K562 (cell line): Measurements from ENCODE around the gene EPOP. TPM values are rescaled to one million over a fixed set of nuclear protein-coding genes. Genes with fewer than 3 reads are reported as not detected.

Experiments used
- ATAC-seq: fragments of 200-7000 bp; cut with Tn5 transposase; 3 replicates; pipeline ENCODE4 v1.9.1; 2020; ENCODE audit warnings: moderate library complexity
- BruUV-seq: library from RNA; stranded (reverse); fragments of 400-500 nt; replicated peaks from 2 replicates; lab custom pipeline; 2021; lab: Mats Ljungman, UMichigan
- CTCF ChIA-PET: fragments of 300-600 bp; formaldehyde crosslinking; extraction: SDS; loops from one replicate; lab custom pipeline; 2021; ENCODE audit warnings: low intra/inter-chr PET ratio; lab: Yijun Ruan, JAX
- POLR2A ChIA-PET: fragments of 300-600, 350-650 bp; sonication (Branson Sonifier 250); formaldehyde crosslinking; extraction: SDS; loops from one replicate; lab custom pipeline; 2021; ENCODE audit warnings: antibody characterized with exemption, inconsistent platforms; lab: Yijun Ruan, JAX
- DNase-seq, 4 experiments: peaks; one replicate each; pipeline versions ENCODE4 v3.0.0 to v3.0.0-alpha.2; 2011 to 2018; ENCODE audit warnings: low spot score in 3 of 4, mixed read lengths in 3 of 4; ENCODE audit errors: extremely low read depth in 1 of 4
- FAIRE-seq: peaks from 2 replicates; lab custom pipeline; 2011; peaks lifted over from hg19 to GRCh38; lab: Jason Lieb, UNC
- H2AFZ ChIP-seq: 2 replicates; pipeline ENCODE4 v1.6.0; 2011; ENCODE audit warnings: low read depth, low read length, control low read depth, inconsistent platforms
- H3K27ac ChIP-seq: fragments of 200-600 bp; 3 replicates; pipeline ENCODE4 v1.8.0; 2011; ENCODE audit warnings: low read depth, mild to moderate bottlenecking, control low read depth, inconsistent platforms, low read length, moderate library complexity, mixed read lengths; ENCODE audit errors: extremely low read depth
- H3K27me3 ChIP-seq, 2 experiments: fragments of 300-600 bp in 1 of 2; 2 replicates in 1 of 2; 3 replicates in 1 of 2; pipeline versions ENCODE4 v1.6.0 to v1.8.0; 2011; ENCODE audit warnings: inconsistent platforms in 2 of 2, low read length in 2 of 2, mild to moderate bottlenecking in 1 of 2, mixed read lengths in 1 of 2, moderate library complexity in 1 of 2; ENCODE audit not compliant: control insufficient read depth in 2 of 2, insufficient read depth in 2 of 2
- H3K36me3 ChIP-seq: fragments of 300-600 bp; 3 replicates; pipeline ENCODE4 v1.8.0; 2011; ENCODE audit warnings: mild to moderate bottlenecking, low read length, inconsistent platforms; ENCODE audit not compliant: control insufficient read depth, insufficient read depth
- H3K4me1 ChIP-seq, 2 experiments: fragments of 200-600 bp in 1 of 2; replicated peaks in 1 of 2; 2 replicates in 1 of 2; 3 replicates in 1 of 2; pipeline versions ENCODE4 v1.5.1 to v1.8.0; 2011; ENCODE audit warnings: inconsistent platforms in 2 of 2, low read length in 2 of 2, mild to moderate bottlenecking in 1 of 2, mixed read lengths in 1 of 2, moderate library complexity in 1 of 2; ENCODE audit not compliant: control insufficient read depth in 2 of 2, insufficient read depth in 2 of 2
- H3K4me2 ChIP-seq: 2 replicates; pipeline ENCODE4 v1.6.1; 2011; ENCODE audit warnings: low read length, control low read depth, inconsistent platforms, mixed read lengths; ENCODE audit not compliant: insufficient read depth
- H3K4me3 ChIP-seq: fragments of 200-600 bp; sonication (generic), shearing (Covaris generic); 2 replicates; pipeline ENCODE4 v1.5.1; 2016; ENCODE audit warnings: control low read depth, inconsistent platforms
- H3K79me2 ChIP-seq: fragments of 200-600 bp; 3 replicates; pipeline ENCODE4 v1.8.0; 2011; ENCODE audit warnings: low read length, inconsistent platforms; ENCODE audit not compliant: control insufficient read depth, insufficient read depth
- H3K9ac ChIP-seq, 2 experiments: 2 replicates each; pipeline versions ENCODE4 v1.6.0 to v1.6.1; 2011; ENCODE audit warnings: low read depth in 2 of 2, low read length in 2 of 2, control low read depth in 1 of 2, inconsistent platforms in 1 of 2, mild to moderate bottlenecking in 1 of 2, mixed read lengths in 1 of 2; ENCODE audit not compliant: insufficient read depth in 1 of 2
- H3K9me1 ChIP-seq: one replicate; pipeline ENCODE4 v1.6.0; 2011; ENCODE audit warnings: inconsistent platforms, mild to moderate bottlenecking, low read length, moderate library complexity; ENCODE audit not compliant: control insufficient read depth, insufficient read depth
- H3K9me3 ChIP-seq: replicated peaks from 2 replicates; pipeline ENCODE4 v1.5.1; 2011; ENCODE audit warnings: low read depth, low read length, inconsistent platforms; ENCODE audit not compliant: control insufficient read depth, insufficient read depth
- H4K20me1 ChIP-seq: replicated peaks from 2 replicates; pipeline ENCODE4 v1.6.1; 2011; ENCODE audit warnings: low read length, inconsistent platforms, mixed read lengths; ENCODE audit not compliant: control insufficient read depth, insufficient read depth
- BACH1 ChIP-seq: fragments of 200-800 bp; sonication (Bioruptor generic); IDR thresholded peaks from 2 replicates; pipeline ENCODE4 v1.6.1; 2016; ENCODE audit warnings: missing genetic modification characterization, missing compliant biosample characterization
- C11orf30 ChIP-seq: fragments of 450-650 bp; IDR thresholded peaks from 2 replicates; pipeline ENCODE4 v1.6.1; 2016; ENCODE audit warnings: low read depth, mild to moderate bottlenecking
- DMBX1 ChIP-seq: fragments of 250-450 bp; sonication (Bioruptor Pico); IDR thresholded peaks from 2 replicates; pipeline ENCODE4 v1.8.0; 2022; ENCODE audit warnings: inconsistent platforms, mild to moderate bottlenecking, moderate library complexity, borderline replicate concordance
- ESRRA ChIP-seq: fragments of 450-650 bp; IDR thresholded peaks from 2 replicates; pipeline ENCODE4 v1.6.1; 2014; ENCODE audit warnings: low read depth, mild to moderate bottlenecking, moderate library complexity, borderline replicate concordance
- FOXJ2 ChIP-seq: fragments of 200-800 bp; sonication (Bioruptor generic); IDR thresholded peaks from 2 replicates; pipeline ENCODE4 v1.6.1; 2016; ENCODE audit warnings: missing genetic modification characterization, missing compliant biosample characterization
- FOXJ3 ChIP-seq: sonication (generic); formaldehyde crosslinking; IDR thresholded peaks from 2 replicates; pipeline ENCODE4 v1.4.0; 2020; ENCODE audit warnings: mild to moderate bottlenecking, missing genetic modification reagents
- HDAC3 ChIP-seq: fragments of 450-650 bp; IDR thresholded peaks from 2 replicates; pipeline ENCODE4 v1.6.1; 2018; ENCODE audit warnings: borderline replicate concordance, mild to moderate bottlenecking, moderate library complexity; ENCODE audit not compliant: partially characterized antibody
- HSF4 ChIP-seq: fragments of 250-450 bp; sonication (Bioruptor Pico); IDR thresholded peaks from 2 replicates; pipeline ENCODE4 v2.1.2; 2022; ENCODE audit warnings: mild to moderate bottlenecking, moderate library complexity, borderline replicate concordance
- IRF2 ChIP-seq: sonication (generic); formaldehyde crosslinking; IDR thresholded peaks from 2 replicates; pipeline ENCODE4 v1.8.1; 2022; ENCODE audit warnings: mild to moderate bottlenecking, missing genetic modification reagents
- LCOR ChIP-seq: sonication (generic); formaldehyde crosslinking; IDR thresholded peaks from 2 replicates; pipeline ENCODE4 v1.8.0; 2022; ENCODE audit warnings: mild to moderate bottlenecking, missing genetic modification reagents
- PML ChIP-seq: IDR thresholded peaks from 2 replicates; pipeline ENCODE4 v1.6.1; 2012; ENCODE audit warnings: low read length, inconsistent platforms
- RAD51 ChIP-seq: fragments of 450-650 bp; IDR thresholded peaks from 2 replicates; pipeline ENCODE4 v1.7.1; 2016; ENCODE audit warnings: low read depth, mild to moderate bottlenecking, borderline replicate concordance
- ZNF445 ChIP-seq: fragments of 250-450 bp; sonication (Bioruptor Pico); IDR thresholded peaks from 2 replicates; pipeline ENCODE4 v1.4.0; 2020; ENCODE audit warnings: low read depth, mild to moderate bottlenecking, moderate library complexity
- WGBS: fragments of 100-300 bp; shearing (Covaris generic); methylation state at CpG from one replicate; pipeline ENCODE4 v1.1.6; 2016; ENCODE audit warnings: low coverage, mixed read lengths; ENCODE audit not compliant: insufficient coverage; ENCODE audit errors: missing lambda C conversion rate; 5-methylcytosine and 5-hydroxymethylcytosine counted together
- in situ Hi-C: fragments of 300-500 bp; cut with MboI; formaldehyde crosslinking; loops from 4 replicates; pipeline ENCODE4 v1.15.0; 2018; ENCODE audit warnings: inconsistent platforms, mixed read lengths
- intact Hi-C: fragments of 100-400 bp; cut with micrococcal nuclease; formaldehyde crosslinking; loops from 2 replicates; pipeline ENCODE4 v1.14.2; 2022
- polyA plus RNA-seq, 8 experiments: library from polyadenylated mRNA; depleted of rRNA in 4 of 8; stranded (reverse) in 5 of 8; unstranded in 3 of 8; fragments of >200 nt; fragmentation: Nextera tagmentation in 2 of 8; fragmentation: Illumina TruSeq in 1 of 8; extraction: Ambion mirVana in 2 of 8; extraction: Trizol in 1 of 8; gene quantifications; 2 replicates each; pipeline versions ENCODE4 v1.2.1 to v1.2.3, GENCODE V29; 2011 to 2014; ENCODE audit warnings: inconsistent platforms in 1 of 8, missing spikeins in 1 of 8
- total RNA-seq, 7 experiments: library from RNA; depleted of rRNA in 6 of 7; stranded (reverse); fragments of >200 nt in 6 of 7; fragmentation: Illumina TruSeq in 2 of 7; extraction: Trizol in 2 of 7; gene quantifications; 2 replicates each; pipeline versions ENCODE4 v1.2.1 to v1.2.3, GENCODE V29; 2011 to 2021; ENCODE audit warnings: low replicate concordance in 1 of 7
- TF ChIP-seq, protein P1 (sequence below): fragments of 450-650 bp; formaldehyde crosslinking; IDR thresholded peaks from 2 replicates; pipeline ENCODE4 v1.4.0; 2020; ENCODE audit warnings: mild to moderate bottlenecking, moderate library complexity
- TF ChIP-seq, protein P2 (sequence below): sonication (generic); formaldehyde crosslinking; IDR thresholded peaks from 2 replicates; pipeline ENCODE4 v1.8.0; 2023; ENCODE audit warnings: missing genetic modification reagents, mild to moderate bottlenecking, borderline replicate concordance

EPOP gene
- total and polyA plus RNA-seq, 9 of the 15 experiments (the other 6 are each of a cell fraction or from before 2014, with no cell fraction given) = 0.41 to 10.6 (median 4.6) TPM

DNA sequence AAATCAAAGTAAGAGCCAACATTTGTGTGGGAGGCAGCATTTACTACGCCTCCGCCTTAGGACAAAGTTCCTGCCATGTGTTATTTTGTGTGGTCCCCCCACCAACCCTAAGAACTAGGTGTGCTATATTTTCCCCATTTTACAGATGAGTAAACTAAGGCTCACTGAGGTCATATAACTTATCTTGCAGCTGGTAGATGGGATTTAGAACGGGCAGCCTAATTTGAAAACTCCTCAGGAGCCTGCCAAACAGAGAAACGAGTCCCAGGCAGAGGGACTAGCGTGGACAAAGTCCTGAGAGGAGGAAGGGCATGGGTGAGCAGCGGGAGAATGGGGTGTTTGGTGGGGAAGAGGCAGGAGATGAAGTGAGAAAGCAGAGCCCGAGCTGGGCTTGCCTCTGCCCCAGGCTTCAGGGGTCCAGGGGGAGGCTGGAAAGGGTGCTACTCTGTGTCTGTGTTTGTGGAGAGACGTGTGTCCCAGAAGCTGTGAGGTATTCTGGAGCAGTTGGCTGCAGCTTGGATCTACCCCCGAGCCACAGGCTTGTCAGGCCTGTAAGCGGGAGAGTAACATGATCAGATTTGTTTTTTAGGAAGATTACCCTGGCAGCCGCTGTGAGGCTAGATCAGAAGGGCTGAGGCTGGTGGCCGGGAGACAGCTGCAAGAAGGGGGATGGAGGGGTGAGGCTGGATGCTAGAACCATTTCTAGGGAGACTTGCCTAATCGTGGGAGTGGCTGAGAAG is 35.3 kb upstream of the EPOP start:
- Histone ChIP-seq H3K27me3 (no peaks in the 10 kb centered on the region), H3K27ac (no peak overlapping the region), H3K36me3 (peaks cover 70% of the 10 kb centered on the region; the same call in 2 of the 3 replicates), H3K79me2 (peaks cover 27% of the 10 kb centered on the region), H3K4me3 (no peak overlapping the region), H4K20me1 (peaks cover 8% of the 10 kb centered on the region; the same call in 1 of the 2 replicates), H2AFZ (no peak overlapping the region), H3K9ac (peak overlapping the region in 1 of 2 experiments; percentile 75; a peak in 2 of 4 replicates), H3K4me2 (no peak overlapping the region), H3K9me1 (peaks cover 4% of the 10 kb centered on the region), H3K4me1 (peaks cover 35 to 58% of the 10 kb centered on the region in 2 experiments), H3K9me3 (no peaks in the 10 kb centered on the region)
- ATAC-seq = no peak
- intact Hi-C loops (no loop called here), in situ Hi-C loops (no loop called here)
- POLR2A ChIA-PET = interaction anchor here (0.6 to 3.5 kb wide), 9 partner anchors 7 to 319 kb away, joined by 3 to 30 read pairs (median 4); no protein-coding TSS in a partner anchor
- CTCF ChIA-PET = interaction anchor here (0.5 kb wide), 1 partner anchor 113 kb away, joined by 4 read pairs; no protein-coding TSS in a partner anchor
- no peak for DNase-seq
- BruUV-seq = no TSS peak
- no peak for FAIRE-seq
- 60% methylated on average over 13 of the region's 13 CpGs for WGBS
- TF ChIP-seq, protein P1, sequence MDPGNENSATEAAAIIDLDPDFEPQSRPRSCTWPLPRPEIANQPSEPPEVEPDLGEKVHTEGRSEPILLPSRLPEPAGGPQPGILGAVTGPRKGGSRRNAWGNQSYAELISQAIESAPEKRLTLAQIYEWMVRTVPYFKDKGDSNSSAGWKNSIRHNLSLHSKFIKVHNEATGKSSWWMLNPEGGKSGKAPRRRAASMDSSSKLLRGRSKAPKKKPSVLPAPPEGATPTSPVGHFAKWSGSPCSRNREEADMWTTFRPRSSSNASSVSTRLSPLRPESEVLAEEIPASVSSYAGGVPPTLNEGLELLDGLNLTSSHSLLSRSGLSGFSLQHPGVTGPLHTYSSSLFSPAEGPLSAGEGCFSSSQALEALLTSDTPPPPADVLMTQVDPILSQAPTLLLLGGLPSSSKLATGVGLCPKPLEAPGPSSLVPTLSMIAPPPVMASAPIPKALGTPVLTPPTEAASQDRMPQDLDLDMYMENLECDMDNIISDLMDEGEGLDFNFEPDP (CRISPR knock-in tag) = no peak
- TF ChIP-seq ESRRA (peak; percentile 86), IRF2 (CRISPR knock-in tag) (no peak), FOXJ2 (tag) (no peak), C11orf30 (no peak), PML (no peak), DMBX1 (CRISPR knock-in tag) (no peak), LCOR (no peak), RAD51 (no peak), FOXJ3 (CRISPR knock-in tag) (no peak), ZNF445 (no peak), HDAC3 (no peak), BACH1 (tag) (no peak), HSF4 (CRISPR knock-in tag) (no peak)
- TF ChIP-seq, protein P2, sequence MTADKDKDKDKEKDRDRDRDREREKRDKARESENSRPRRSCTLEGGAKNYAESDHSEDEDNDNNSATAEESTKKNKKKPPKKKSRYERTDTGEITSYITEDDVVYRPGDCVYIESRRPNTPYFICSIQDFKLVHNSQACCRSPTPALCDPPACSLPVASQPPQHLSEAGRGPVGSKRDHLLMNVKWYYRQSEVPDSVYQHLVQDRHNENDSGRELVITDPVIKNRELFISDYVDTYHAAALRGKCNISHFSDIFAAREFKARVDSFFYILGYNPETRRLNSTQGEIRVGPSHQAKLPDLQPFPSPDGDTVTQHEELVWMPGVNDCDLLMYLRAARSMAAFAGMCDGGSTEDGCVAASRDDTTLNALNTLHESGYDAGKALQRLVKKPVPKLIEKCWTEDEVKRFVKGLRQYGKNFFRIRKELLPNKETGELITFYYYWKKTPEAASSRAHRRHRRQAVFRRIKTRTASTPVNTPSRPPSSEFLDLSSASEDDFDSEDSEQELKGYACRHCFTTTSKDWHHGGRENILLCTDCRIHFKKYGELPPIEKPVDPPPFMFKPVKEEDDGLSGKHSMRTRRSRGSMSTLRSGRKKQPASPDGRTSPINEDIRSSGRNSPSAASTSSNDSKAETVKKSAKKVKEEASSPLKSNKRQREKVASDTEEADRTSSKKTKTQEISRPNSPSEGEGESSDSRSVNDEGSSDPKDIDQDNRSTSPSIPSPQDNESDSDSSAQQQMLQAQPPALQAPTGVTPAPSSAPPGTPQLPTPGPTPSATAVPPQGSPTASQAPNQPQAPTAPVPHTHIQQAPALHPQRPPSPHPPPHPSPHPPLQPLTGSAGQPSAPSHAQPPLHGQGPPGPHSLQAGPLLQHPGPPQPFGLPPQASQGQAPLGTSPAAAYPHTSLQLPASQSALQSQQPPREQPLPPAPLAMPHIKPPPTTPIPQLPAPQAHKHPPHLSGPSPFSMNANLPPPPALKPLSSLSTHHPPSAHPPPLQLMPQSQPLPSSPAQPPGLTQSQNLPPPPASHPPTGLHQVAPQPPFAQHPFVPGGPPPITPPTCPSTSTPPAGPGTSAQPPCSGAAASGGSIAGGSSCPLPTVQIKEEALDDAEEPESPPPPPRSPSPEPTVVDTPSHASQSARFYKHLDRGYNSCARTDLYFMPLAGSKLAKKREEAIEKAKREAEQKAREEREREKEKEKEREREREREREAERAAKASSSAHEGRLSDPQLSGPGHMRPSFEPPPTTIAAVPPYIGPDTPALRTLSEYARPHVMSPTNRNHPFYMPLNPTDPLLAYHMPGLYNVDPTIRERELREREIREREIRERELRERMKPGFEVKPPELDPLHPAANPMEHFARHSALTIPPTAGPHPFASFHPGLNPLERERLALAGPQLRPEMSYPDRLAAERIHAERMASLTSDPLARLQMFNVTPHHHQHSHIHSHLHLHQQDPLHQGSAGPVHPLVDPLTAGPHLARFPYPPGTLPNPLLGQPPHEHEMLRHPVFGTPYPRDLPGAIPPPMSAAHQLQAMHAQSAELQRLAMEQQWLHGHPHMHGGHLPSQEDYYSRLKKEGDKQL (CRISPR knock-in tag) = no peak
